GM12892 (cell line): ENCODE measurements around the gene PCNX2.

Source experiments
- POLR2A ChIP-seq: IDR thresholded peaks from 2 replicates; pipeline ENCODE4 v1.6.1; 2011; ENCODE audit warnings: low read depth, low read length, control low read depth
- POLR2AphosphoS5 ChIP-seq: IDR thresholded peaks from 2 replicates; pipeline ENCODE4 v1.6.1; 2011; ENCODE audit warnings: low read depth, low read length, control low read depth

DNA sequence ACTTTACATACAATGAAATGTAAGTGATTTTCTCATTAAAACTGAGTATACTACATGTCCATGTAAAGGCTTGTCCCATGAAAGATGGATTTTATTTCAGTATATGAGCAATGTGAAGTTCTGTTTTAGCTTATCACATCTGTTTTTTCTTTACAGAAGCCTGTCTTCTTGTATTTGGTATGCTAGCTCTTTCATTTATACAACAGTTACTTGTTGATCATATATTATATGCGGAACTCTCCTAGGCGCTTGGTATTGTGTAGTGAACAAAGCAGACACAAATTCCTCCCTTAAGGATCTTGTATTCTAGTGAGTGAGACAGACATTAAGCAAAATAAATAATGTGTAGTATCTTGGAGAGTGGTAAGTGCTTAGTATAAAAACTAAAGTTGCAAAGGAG, 42.6 kb upstream of the PCNX2 start:
- no peak for TF ChIP-seq POLR2A
- no peak for TF ChIP-seq POLR2AphosphoS5
